GM12878 (cell line): ENCODE results near the gene GRIK4. TPM values are rescaled to one million over a fixed set of nuclear protein-coding genes. Genes with fewer than 3 reads are reported as not detected.

ENCODE experiments used
- ATAC-seq: fragments of 200-7000 bp; cut with Tn5 transposase; 3 replicates; pipeline ENCODE4 v1.9.1; 2020; ENCODE audit warnings: mild to moderate bottlenecking, moderate library complexity
- BruUV-seq: library from RNA; stranded (reverse); fragments of 400-500 nt; replicated peaks from 2 replicates; lab custom pipeline; 2021; lab: Mats Ljungman, UMichigan
- CTCF ChIA-PET: fragments of 300-600 bp; sonication (Branson Sonifier 250); formaldehyde crosslinking; extraction: SDS; loops from one replicate; lab custom pipeline; 2021; ENCODE audit warnings: inconsistent platforms; lab: Yijun Ruan, JAX
- POLR2A ChIA-PET: fragments of 350-600 bp; formaldehyde crosslinking; extraction: SDS; loops from one replicate; lab custom pipeline; 2021; ENCODE audit warnings: inconsistent platforms; lab: Charles Lee
- RAD21 ChIA-PET: fragments of 300-600 bp; sonication (Branson Sonifier 250); formaldehyde crosslinking; loops from one replicate; lab custom pipeline; 2023; ENCODE audit warnings: antibody characterized with exemption; ENCODE audit not compliant: unreplicated experiment; lab: Charles Lee
- SMC1A ChIA-PET: fragments of 300-600 bp; sonication (Branson Sonifier 250); formaldehyde crosslinking; loops from one replicate; lab custom pipeline; 2023; ENCODE audit not compliant: unreplicated experiment, uncharacterized antibody; lab: Charles Lee
- DNase-seq: peaks from one replicate; pipeline ENCODE4 v3.0.0-alpha.2; 2011; ENCODE audit warnings: low read depth, low spot score
- FAIRE-seq: peaks from 3 replicates; lab custom pipeline; 2011; peaks lifted over from hg19 to GRCh38; lab: Jason Lieb, UNC
- H2AFZ ChIP-seq: 2 replicates; pipeline ENCODE4 v1.6.0; 2011; ENCODE audit warnings: low read depth, low read length, control low read depth; ENCODE audit not compliant: control insufficient read depth
- H3K27ac ChIP-seq: 2 replicates; pipeline ENCODE4 v1.5.1; 2011; ENCODE audit warnings: control low read depth; ENCODE audit not compliant: control insufficient read depth, insufficient read depth
- H3K27me3 ChIP-seq, 2 experiments: replicated peaks in 1 of 2; 2 replicates each; pipeline versions ENCODE4 v1.6.0 to v1.6.1; 2011; ENCODE audit warnings: low read length in 1 of 2; ENCODE audit not compliant: control insufficient read depth in 2 of 2, insufficient read depth in 2 of 2
- H3K36me3 ChIP-seq, 2 experiments: 2 replicates each; pipeline ENCODE4 v1.5.1; 2011; ENCODE audit warnings: low read length in 1 of 2; ENCODE audit not compliant: control insufficient read depth in 2 of 2, insufficient read depth in 2 of 2
- H3K4me1 ChIP-seq: 2 replicates; pipeline ENCODE4 v1.6.1; 2011; ENCODE audit warnings: mild to moderate bottlenecking, low read length, moderate library complexity, mixed read lengths; ENCODE audit not compliant: control insufficient read depth, insufficient read depth
- H3K4me2 ChIP-seq: 2 replicates; pipeline ENCODE4 v1.6.0; 2011; ENCODE audit warnings: control low read depth; ENCODE audit not compliant: control insufficient read depth, insufficient read depth
- H3K4me3 ChIP-seq: fragments of 200-600 bp; sonication (generic); 2 replicates; pipeline ENCODE4 v1.5.1; 2016
- H3K79me2 ChIP-seq: 2 replicates; pipeline ENCODE4 v1.6.0; 2011; ENCODE audit warnings: low read length; ENCODE audit not compliant: control insufficient read depth, insufficient read depth
- H3K9ac ChIP-seq: 2 replicates; pipeline ENCODE4 v1.8.0; 2011; ENCODE audit warnings: low read length, control low read depth, mixed read lengths; ENCODE audit not compliant: control insufficient read depth, insufficient read depth
- H3K9me3 ChIP-seq: replicated peaks from 3 replicates; pipeline ENCODE4 v1.5.1; 2011; ENCODE audit warnings: mild to moderate bottlenecking, low read length; ENCODE audit not compliant: control insufficient read depth, insufficient read depth
- H4K20me1 ChIP-seq: 2 replicates; pipeline ENCODE4 v1.6.0; 2011; ENCODE audit not compliant: control insufficient read depth, insufficient read depth
- BACH1 ChIP-seq: fragments of 450-650 bp; IDR thresholded peaks from 2 replicates; pipeline ENCODE4 v1.6.1; 2017; ENCODE audit warnings: mild to moderate bottlenecking, borderline replicate concordance
- IKZF1 ChIP-seq: fragments of 450-650 bp; conservative IDR thresholded peaks from 2 replicates; pipeline ENCODE4 v1.6.1; 2017; ENCODE audit warnings: antibody characterized with exemption, mild to moderate bottlenecking
- SPI1 ChIP-seq: IDR thresholded peaks from 2 replicates; pipeline ENCODE4 v1.6.1; 2011; ENCODE audit warnings: low read depth, mild to moderate bottlenecking, low read length, moderate library complexity, borderline replicate concordance; ENCODE audit not compliant: insufficient read depth
- ZZZ3 ChIP-seq: IDR thresholded peaks from 2 replicates; pipeline ENCODE4 v1.6.1; 2011; ENCODE audit warnings: low read depth; ENCODE audit not compliant: control insufficient read depth, insufficient read length
- WGBS: methylation state at CpG from one replicate; pipeline ENCODE4 v1.1.6; 2016; ENCODE audit warnings: low lambda C conversion rate; ENCODE audit not compliant: insufficient replicate concordance, insufficient coverage; ENCODE audit errors: missing lambda C conversion rate; 5-methylcytosine and 5-hydroxymethylcytosine counted together
- in situ Hi-C: fragments of 300-500 bp; cut with MboI; formaldehyde crosslinking; loops from 9 replicates; pipeline ENCODE4 v1.14.3; 2018; ENCODE audit warnings: mixed read lengths
- intact Hi-C: fragments of 100-400 bp; cut with micrococcal nuclease; formaldehyde crosslinking; loops from one replicate; pipeline ENCODE4 v1.14.2; 2022; ENCODE audit not compliant: unreplicated experiment
- polyA plus RNA-seq, 11 experiments: library from polyadenylated mRNA; depleted of rRNA in 4 of 11; unstranded in 6 of 11; stranded (reverse) in 5 of 11; fragments of >200 nt; fragmentation: Nextera tagmentation in 4 of 11; fragmentation: Illumina TruSeq in 1 of 11; extraction: Ambion mirVana in 4 of 11; extraction: Trizol in 1 of 11; gene quantifications; 1 replicate in 1 of 11; 2 replicates in 10 of 11; pipeline versions ENCODE4 v1.2.1 to v1.2.3, GENCODE V29; 2011 to 2016; ENCODE audit warnings: inconsistent platforms in 2 of 11, missing spikeins in 2 of 11, low read depth in 1 of 11
- total RNA-seq, 4 experiments: library from RNA; depleted of rRNA in 3 of 4; stranded (reverse); fragments of >200 nt in 3 of 4; fragmentation: Illumina TruSeq in 1 of 4; extraction: Trizol in 1 of 4; gene quantifications; 2 replicates each; pipeline versions ENCODE4 v1.2.1 to v1.2.3, GENCODE V29; 2013 to 2021
- TF ChIP-seq, protein P1 (sequence below): fragments of 150-350 bp; IDR thresholded peaks from 2 replicates; pipeline ENCODE4 v1.6.1; 2016; ENCODE audit warnings: low read depth, low read length
- TF ChIP-seq, protein P2 (sequence below): fragments of 150-350 bp; IDR thresholded peaks from 2 replicates; pipeline ENCODE4 v1.6.1; 2014; ENCODE audit warnings: mild to moderate bottlenecking, low read depth, low read length

Gene GRIK4
- total and polyA plus RNA-seq, 10 of the 15 experiments (the other 5 are each of a cell fraction or from before 2014, with no cell fraction given), result 0.33 to 3.6 (median 0.72) TPM

DNA sequence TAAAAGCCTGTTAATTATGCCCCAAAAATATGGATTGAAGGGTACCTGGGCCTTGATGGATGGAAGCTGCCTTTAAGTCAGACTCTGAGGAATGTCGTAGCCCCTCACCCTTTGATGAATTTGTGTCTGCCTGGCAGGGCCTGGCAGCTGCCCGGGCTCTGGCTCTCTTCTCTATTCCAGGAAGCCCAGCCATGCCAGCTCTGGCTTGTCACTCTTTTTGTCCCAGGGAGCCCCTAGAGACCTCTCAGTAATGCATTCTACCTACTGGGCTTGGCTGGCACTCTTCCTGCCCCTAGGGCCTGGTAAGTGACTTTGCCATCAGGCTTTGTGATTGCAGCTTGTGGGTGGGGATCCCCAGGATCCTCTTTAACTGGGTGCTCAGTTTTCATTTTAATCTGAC is 103.8 kb downstream of the GRIK4 start (continued):
- no peak for TF ChIP-seq SPI1

DNA sequence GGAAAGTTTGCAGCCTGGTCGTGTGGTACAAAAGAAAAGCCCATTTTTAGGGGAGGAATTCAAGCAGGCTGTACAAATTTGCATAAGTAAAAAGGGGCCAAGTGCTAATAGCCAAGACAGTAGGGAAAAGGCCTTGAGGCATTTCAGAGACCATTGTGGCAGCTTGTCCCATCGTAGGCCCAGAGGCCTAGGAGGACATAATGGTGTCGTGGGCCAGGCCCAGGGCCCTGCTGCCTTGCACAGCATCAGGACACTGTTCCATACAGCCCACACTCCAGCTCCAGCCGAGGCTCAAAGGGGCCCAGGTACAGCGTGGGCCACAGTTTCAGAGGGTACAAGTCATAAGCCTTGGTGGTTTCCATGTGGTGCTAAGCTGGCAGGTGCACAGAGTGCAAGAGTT is 106.9 kb downstream of the GRIK4 start:
- H3K27ac ChIP-seq, result no peak overlapping the region
- ChIA-PET SMC1A (interaction anchor here (1.3 to 5.5 kb wide), 3 partner anchors 31 to 67 kb away, joined by 3 to 30 read pairs (median 5); no protein-coding TSS in a partner anchor), RAD21 (interaction anchor here (1.1 kb wide), 1 partner anchor 66 kb away, joined by 3 read pairs; no protein-coding TSS in a partner anchor), CTCF (interaction anchor here (1.0 to 1.9 kb wide), 2 partner anchors 60 to 67 kb away, joined by 4 read pairs; no protein-coding TSS in a partner anchor), POLR2A (no interaction called here)
- TF ChIP-seq, protein P1, sequence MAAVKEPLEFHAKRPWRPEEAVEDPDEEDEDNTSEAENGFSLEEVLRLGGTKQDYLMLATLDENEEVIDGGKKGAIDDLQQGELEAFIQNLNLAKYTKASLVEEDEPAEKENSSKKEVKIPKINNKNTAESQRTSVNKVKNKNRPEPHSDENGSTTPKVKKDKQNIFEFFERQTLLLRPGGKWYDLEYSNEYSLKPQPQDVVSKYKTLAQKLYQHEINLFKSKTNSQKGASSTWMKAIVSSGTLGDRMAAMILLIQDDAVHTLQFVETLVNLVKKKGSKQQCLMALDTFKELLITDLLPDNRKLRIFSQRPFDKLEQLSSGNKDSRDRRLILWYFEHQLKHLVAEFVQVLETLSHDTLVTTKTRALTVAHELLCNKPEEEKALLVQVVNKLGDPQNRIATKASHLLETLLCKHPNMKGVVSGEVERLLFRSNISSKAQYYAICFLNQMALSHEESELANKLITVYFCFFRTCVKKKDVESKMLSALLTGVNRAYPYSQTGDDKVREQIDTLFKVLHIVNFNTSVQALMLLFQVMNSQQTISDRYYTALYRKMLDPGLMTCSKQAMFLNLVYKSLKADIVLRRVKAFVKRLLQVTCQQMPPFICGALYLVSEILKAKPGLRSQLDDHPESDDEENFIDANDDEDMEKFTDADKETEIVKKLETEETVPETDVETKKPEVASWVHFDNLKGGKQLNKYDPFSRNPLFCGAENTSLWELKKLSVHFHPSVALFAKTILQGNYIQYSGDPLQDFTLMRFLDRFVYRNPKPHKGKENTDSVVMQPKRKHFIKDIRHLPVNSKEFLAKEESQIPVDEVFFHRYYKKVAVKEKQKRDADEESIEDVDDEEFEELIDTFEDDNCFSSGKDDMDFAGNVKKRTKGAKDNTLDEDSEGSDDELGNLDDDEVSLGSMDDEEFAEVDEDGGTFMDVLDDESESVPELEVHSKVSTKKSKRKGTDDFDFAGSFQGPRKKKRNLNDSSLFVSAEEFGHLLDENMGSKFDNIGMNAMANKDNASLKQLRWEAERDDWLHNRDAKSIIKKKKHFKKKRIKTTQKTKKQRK, result 0 out of 2 replicates have a peak, but pooled peaks have one; percentile 20
- TF ChIP-seq, protein P2, sequence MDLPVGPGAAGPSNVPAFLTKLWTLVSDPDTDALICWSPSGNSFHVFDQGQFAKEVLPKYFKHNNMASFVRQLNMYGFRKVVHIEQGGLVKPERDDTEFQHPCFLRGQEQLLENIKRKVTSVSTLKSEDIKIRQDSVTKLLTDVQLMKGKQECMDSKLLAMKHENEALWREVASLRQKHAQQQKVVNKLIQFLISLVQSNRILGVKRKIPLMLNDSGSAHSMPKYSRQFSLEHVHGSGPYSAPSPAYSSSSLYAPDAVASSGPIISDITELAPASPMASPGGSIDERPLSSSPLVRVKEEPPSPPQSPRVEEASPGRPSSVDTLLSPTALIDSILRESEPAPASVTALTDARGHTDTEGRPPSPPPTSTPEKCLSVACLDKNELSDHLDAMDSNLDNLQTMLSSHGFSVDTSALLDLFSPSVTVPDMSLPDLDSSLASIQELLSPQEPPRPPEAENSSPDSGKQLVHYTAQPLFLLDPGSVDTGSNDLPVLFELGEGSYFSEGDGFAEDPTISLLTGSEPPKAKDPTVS, result no peak
- TF ChIP-seq BACH1 (no peak), IKZF1 (no peak), ZZZ3 (no peak)
- FAIRE-seq, result no peak
- H3K4me3 ChIP-seq, result no peak overlapping the region
- H3K9ac ChIP-seq, result no peak overlapping the region
- peaks cover 20% of the 10 kb centered on the region for H3K4me1 ChIP-seq
- no peak for DNase-seq
- WGBS, result 73% methylated on average over 5 of the region's 5 CpGs
- H3K27me3 ChIP-seq, result no peaks in the 10 kb centered on the region
- no peaks in the 10 kb centered on the region for H4K20me1 ChIP-seq
- intact Hi-C loops, result no loop called here
- peaks cover 9% of the 10 kb centered on the region; the same call in 2 of the 3 replicates for H3K9me3 ChIP-seq
- no peaks in the 10 kb centered on the region for H3K79me2 ChIP-seq
- no peak overlapping the region for H2AFZ ChIP-seq
- no peak overlapping the region for H3K4me2 ChIP-seq
- H3K36me3 ChIP-seq, result no peaks in the 10 kb centered on the region
- no TSS peak for BruUV-seq
- in situ Hi-C loops, result no loop called here
- no peak for ATAC-seq
